SJSA1 (cell line): Measurements from ENCODE around the gene GDPD5. TPM values are rescaled to one million over a fixed set of nuclear protein-coding genes. Genes with fewer than 3 reads are reported as not detected.
A peak's percentile ranks its signal among the peaks of the same experiment; 100 is the strongest.

Experiments
- DNase-seq, 2 experiments: peaks; one replicate each; pipeline ENCODE4 v3.0.0-alpha.2; 2015 to 2020; ENCODE audit warnings: low spot score in 2 of 2, low read depth in 1 of 2
- H3K27ac ChIP-seq: fragments of 250-450 bp; sonication (Bioruptor Pico); 2 replicates; pipeline ENCODE4 v1.5.1; 2020; ENCODE audit warnings: mild to moderate bottlenecking, moderate library complexity
- H3K27me3 ChIP-seq: fragments of 250-450 bp; sonication (Bioruptor Pico); replicated peaks from 2 replicates; pipeline ENCODE4 v1.5.1; 2020; ENCODE audit warnings: mild to moderate bottlenecking, moderate library complexity
- H3K36me3 ChIP-seq: fragments of 250-450 bp; sonication (Bioruptor Pico); 2 replicates; pipeline ENCODE4 v1.5.1; 2020; ENCODE audit warnings: mild to moderate bottlenecking
- H3K4me1 ChIP-seq: fragments of 250-450 bp; sonication (Bioruptor Pico); replicated peaks from 2 replicates; pipeline ENCODE4 v1.6.1; 2021; ENCODE audit warnings: mild to moderate bottlenecking
- H3K4me3 ChIP-seq: fragments of 250-450 bp; sonication (Bioruptor Pico); 2 replicates; pipeline ENCODE4 v1.5.1; 2020; ENCODE audit warnings: mild to moderate bottlenecking
- H3K9me3 ChIP-seq: fragments of 250-450 bp; sonication (Bioruptor Pico); replicated peaks from 2 replicates; pipeline ENCODE4 v1.5.1; 2020; ENCODE audit warnings: mild to moderate bottlenecking
- total RNA-seq: library from RNA; depleted of rRNA; stranded (reverse); fragments of >200 nt; shearing (Covaris generic); gene quantifications from 2 replicates; pipeline ENCODE4 v1.2.3, GENCODE V29; 2014; rRNA removed

Gene GDPD5
- total RNA-seq, 1 experiment from 2014 or later: 2.5 TPM

- Histone ChIP-seq H3K36me3 (peaks cover 57% of the 10 kb centered on the region), H3K9me3 (no peaks in the 10 kb centered on the region), H3K4me1 (no peaks in the 10 kb centered on the region), H3K4me3 (peak overlapping the region; percentile 71), H3K27ac (peak overlapping the region; percentile 88), H3K27me3 (no peaks in the 10 kb centered on the region)
- no peak for DNase-seq
Measured at GRCh38 chr11:75400146-75400865, 125.4 kb downstream of the GDPD5 start.

GRCh38 chr11:75399344-75400145 lies 126.2 kb downstream of the GDPD5 start, which contains the start of gene RPS3:
RPS3 (plus strand) TSS chr11:75399518; CDS start chr11:75399548, 30 bp downstream.
- no peaks in the 10 kb centered on the region for H3K27me3 ChIP-seq
- H3K36me3 ChIP-seq: peaks cover 51% of the 10 kb centered on the region
- H3K4me1 ChIP-seq: no peaks in the 10 kb centered on the region

DNA sequence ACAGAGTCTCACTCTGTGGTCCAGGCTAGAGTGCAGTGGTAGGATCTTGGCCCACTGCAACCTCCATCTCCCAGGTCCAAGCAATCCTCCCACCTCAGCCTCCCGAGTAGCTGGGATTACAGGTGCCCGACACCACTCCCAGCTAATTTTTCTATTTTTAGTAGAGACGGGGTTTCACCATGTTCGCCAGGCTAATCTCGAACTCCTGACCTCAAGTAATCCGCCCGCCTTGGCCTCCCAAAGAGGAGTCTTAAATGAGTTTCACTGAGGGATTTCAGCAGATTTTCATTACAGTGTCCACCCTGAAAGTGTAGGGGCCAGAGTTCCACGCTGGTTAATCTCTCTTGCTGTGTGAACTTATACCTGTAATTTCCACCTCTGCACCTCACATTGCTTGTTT lies 126.8 kb downstream of the GDPD5 start:
- Histone ChIP-seq H3K9me3 (no peaks in the 10 kb centered on the region), H3K27me3 (no peaks in the 10 kb centered on the region), H3K27ac (no peak overlapping the region; the same call in 1 of the 2 replicates), H3K4me3 (peak overlapping the region; percentile 71), H3K36me3 (peaks cover 45% of the 10 kb centered on the region), H3K4me1 (no peaks in the 10 kb centered on the region)
- no peak for DNase-seq

More at GRCh38 chr11:75399344-75400145, 126.2 kb downstream of the GDPD5 start, which contains the start of gene RPS3:
- Histone ChIP-seq H3K4me3 (peak within 1 kb of the TSS; percentile 71), H3K27ac (peak within 1 kb of the TSS; percentile 88), H3K9me3 (no peaks in the 10 kb centered on the region)
- peak; percentile 78 to 81 for DNase-seq

DNA sequence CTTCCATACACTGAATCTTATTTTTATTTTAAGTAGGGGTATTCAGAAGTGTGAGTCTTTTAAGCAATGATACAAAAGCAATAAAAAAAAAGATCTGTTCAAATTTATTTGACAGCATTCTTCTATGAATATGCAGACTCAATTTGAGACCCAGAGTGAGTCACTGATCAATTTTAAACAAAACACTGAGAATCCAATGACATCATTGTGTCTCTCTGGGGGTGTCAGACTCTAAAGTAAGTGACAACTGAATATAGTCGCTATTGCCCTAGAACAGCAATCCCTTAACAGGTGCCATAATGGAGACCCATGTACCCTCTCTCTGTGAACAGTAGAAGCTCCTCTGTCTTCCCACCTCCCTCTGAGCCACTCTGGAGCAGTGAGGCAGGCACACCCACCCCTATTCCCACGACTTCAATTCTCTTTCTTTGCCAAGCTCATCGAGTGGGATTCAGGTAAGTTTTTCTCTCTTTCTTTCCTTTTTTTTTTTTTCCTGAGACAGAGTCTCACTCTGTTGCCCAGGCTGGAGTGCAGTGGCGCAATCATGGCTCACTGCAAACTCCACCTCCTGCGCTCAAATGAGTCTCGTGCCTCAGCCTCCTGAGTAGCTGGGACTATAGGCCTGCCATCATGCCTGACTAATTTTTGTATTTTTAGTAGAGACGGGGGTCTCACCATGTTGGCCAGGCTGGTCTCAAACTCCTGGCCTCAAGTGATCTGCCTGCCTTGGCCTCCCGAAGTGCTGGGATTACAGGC lies 131.5 kb downstream of the GDPD5 start:
- H3K4me1 ChIP-seq: peaks cover under 1% of the 10 kb centered on the region; the same call in 1 of the 2 replicates
- H3K4me3 ChIP-seq: no peak overlapping the region
- no peaks in the 10 kb centered on the region for H3K27me3 ChIP-seq
- DNase-seq: no peak
- no peaks in the 10 kb centered on the region for H3K9me3 ChIP-seq
- no peak overlapping the region for H3K27ac ChIP-seq
- no peaks in the 10 kb centered on the region for H3K36me3 ChIP-seq

DNA sequence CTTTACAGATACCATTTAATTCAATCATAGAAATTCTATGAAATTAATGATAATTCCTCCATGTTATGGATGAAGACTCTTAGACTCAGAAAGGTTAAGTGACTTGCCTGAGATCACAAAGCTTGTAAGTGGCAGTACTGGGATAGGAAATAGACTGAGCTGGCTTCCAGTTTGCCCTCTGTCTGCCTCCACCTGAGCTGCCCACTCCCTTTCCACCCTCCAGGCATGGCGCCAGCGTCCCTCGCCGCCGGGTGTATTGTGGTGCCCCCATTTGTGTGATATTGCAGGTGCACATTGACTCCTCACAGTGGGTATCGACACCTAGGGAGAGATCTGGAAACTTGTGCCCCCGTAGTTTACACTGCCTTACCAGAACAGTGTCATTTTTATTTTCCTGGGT lies 135.8 kb downstream of the GDPD5 start:
- no peak for DNase-seq
- Histone ChIP-seq H3K4me1 (peaks cover 7% of the 10 kb centered on the region), H3K9me3 (no peaks in the 10 kb centered on the region)

DNA sequence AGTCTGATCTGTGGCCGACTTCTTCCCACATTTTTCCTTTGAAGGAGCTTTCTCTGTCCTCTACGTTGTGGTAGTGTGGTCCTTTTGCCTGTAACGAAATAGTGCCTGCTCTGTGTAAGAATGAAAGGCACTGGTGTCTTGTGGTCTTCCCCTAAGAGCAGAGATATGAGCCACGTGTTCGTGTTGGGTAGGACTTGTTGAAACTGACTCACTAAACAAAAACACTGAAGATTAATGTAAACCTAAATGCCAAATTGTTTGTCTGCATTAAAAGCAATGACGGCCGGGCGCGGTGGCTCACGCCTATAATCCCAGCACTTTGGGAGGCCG lies 136.5 kb downstream of the GDPD5 start:
- Histone ChIP-seq H3K4me3 (no peak overlapping the region), H3K36me3 (no peaks in the 10 kb centered on the region), H3K27ac (no peak overlapping the region), H3K27me3 (no peaks in the 10 kb centered on the region), H3K4me1 (peaks cover 7% of the 10 kb centered on the region), H3K9me3 (no peaks in the 10 kb centered on the region)
- DNase-seq: peak in 1 of 2 experiments; percentile 4

More for the DNA sequence above, 135.8 kb downstream of the GDPD5 start:
- Histone ChIP-seq H3K36me3 (no peaks in the 10 kb centered on the region), H3K4me3 (no peak overlapping the region), H3K27me3 (no peaks in the 10 kb centered on the region), H3K27ac (no peak overlapping the region)

DNA sequence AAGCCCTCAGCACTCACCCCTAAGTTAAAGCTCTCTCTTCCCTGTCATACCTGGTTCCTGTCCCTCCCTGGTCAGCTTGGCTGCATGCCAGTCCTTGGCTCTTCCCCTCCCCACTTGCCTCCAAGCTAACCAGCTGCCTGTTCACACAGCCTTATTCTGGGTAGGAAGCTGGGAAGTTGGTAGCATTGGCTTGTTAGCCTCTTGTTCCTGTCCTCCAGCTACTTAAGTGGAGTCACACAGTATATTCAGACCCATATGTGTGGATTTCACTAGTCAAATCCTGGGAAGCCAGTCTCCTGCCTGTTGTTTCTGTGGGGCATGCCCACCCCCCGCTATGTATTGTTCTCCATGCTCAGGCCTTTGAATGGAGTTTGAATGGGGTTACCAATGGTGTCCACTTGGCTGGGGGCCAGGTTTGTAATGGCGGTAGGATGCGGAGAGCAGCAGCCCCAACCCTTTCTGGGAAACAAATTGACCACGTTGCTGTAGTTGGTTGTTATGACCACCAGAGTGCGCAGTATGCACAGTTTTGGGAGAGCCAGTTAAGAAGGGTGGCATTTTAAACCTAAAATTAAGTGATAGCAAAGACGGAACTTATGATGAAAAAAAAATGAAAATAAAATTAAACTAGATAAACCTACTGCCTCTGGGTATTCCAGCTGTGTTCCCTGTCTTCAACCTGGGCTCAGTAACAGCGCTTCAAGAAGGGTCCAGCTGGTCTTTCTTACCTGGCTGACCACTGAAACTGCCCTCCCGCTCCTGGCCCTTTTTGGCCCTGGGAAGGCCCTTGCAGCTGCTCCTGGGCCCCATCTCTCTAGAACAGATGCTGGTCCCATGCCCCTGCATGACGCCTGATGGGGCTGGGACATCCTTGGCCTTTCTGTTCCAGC lies 137.1 kb downstream of the GDPD5 start:
- Histone ChIP-seq H3K9me3 (no peaks in the 10 kb centered on the region), H3K4me1 (peaks cover 7% of the 10 kb centered on the region), H3K36me3 (no peaks in the 10 kb centered on the region), H3K27ac (no peak overlapping the region), H3K4me3 (no peak overlapping the region), H3K27me3 (no peaks in the 10 kb centered on the region)
- peak; percentile 48 to 55 for DNase-seq

- DNase-seq: no peak
- H3K4me3 ChIP-seq: no peak overlapping the region
- H3K9me3 ChIP-seq: no peaks in the 10 kb centered on the region
- no peaks in the 10 kb centered on the region for H3K36me3 ChIP-seq
- H3K4me1 ChIP-seq: peaks cover 7% of the 10 kb centered on the region
- no peaks in the 10 kb centered on the region for H3K27me3 ChIP-seq
- H3K27ac ChIP-seq: no peak overlapping the region
Measured at GRCh38 chr11:75387736-75388294, 137.9 kb downstream of the GDPD5 start.

GRCh38 chr11:75386942-75387630 lies 138.7 kb downstream of the GDPD5 start:
- Histone ChIP-seq H3K9me3 (no peaks in the 10 kb centered on the region), H3K36me3 (no peaks in the 10 kb centered on the region), H3K4me1 (peaks cover 7% of the 10 kb centered on the region), H3K27me3 (no peaks in the 10 kb centered on the region), H3K4me3 (no peak overlapping the region), H3K27ac (no peak overlapping the region)
- no peak for DNase-seq

Other genes starting within 250 kb of the GDPD5 start
- gene ARRB1, start 174.3 kb downstream of the GDPD5 start, total RNA-seq: 3.6 TPM in 1 of 2 replicates, not detected in the other
- 697 and 750 TPM in 2 replicates for gene RPS3, start 126.4 kb downstream of the GDPD5 start, total RNA-seq
- 0.41 and 0.58 TPM in 2 replicates for gene KLHL35, start 92.7 kb downstream of the GDPD5 start, total RNA-seq
- 638 and 816 TPM in 2 replicates for gene SERPINH1, start 36.3 kb upstream of the GDPD5 start, total RNA-seq
- gene MAP6, start 143.1 kb upstream of the GDPD5 start, total RNA-seq: 0.13 TPM in 1 of 2 replicates, not detected in the other
- not detected in 2 replicates for gene MOGAT2, start 191.9 kb upstream of the GDPD5 start, total RNA-seq
- not detected in 2 replicates for gene DGAT2, start 242.8 kb upstream of the GDPD5 start, total RNA-seq